ENCODE results near the gene OLFM3.

The OLFM3 gene

DNA sequence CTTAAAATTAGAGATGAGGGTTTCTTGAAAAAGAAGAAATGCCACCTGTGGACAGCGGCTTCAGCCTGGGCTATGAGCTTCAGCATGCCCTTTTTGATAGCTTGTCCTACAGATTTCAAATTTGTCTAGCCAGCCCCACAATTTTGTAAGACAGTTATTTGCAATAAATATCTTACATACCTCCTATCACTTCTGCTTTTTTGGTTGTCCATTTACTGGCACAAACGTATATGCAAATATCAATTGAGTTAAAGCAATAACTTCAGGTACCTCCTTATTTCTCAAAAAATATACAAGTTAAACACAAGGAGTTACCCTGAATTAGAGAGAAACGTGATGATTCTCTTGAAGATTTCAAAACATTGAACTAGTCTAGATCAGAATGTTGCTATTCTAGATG is 53.5 kb downstream of the OLFM3 start:
- DNase-seq (ENCODE audit: low spot score) = no peak

DNA sequence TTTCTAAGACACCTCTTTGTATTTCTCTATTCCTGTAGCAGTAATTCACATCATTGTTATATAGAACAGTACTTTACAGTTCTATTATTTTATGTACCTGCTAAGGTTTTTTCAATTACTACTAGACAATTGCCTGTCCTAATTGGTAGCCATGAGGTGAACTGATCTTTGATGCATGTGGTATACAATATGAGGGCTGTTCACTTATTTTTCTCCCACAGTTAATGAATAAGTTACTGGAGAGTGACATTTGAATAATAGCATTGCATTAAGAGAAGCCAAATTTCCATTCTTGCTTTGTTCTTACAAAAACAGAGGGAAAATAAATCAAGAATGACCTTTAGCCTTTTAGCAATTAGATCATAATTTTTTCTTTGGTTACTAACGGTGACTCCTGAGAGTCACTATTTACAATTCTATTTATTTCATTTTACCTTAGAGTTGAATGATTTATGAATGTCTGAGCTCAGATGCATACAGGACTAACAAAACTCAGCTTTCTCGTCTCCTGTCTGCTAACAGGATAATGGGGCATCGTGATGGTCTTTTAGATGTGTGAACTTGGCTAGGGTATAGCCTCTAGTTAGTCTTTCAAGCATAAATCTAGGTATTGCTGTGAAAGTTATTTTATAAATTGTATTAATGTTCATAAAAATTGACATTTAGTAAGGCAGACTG is 54.1 kb downstream of the OLFM3 start:
- no peak for DNase-seq (ENCODE audit: low spot score)

DNA sequence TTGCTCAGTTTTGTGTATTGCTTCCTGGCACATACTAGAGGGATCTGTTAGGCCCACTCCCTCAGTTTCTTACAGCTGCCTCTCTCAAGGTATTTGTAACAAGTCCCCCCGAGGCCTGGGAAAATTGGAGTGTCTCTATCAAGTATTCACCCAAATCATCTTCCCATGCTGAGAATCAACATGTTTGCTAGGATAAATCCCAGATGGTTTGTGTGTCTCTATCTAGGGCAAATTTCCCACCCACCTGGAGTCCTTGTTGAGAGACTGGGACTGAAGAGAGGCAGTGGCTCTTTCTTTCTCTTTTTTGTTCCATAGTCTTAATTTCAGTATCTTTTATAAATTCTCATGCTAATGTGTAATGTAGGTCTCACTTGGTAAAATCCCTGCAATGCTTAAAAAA is 58.0 kb downstream of the OLFM3 start:
- no peak for DNase-seq (ENCODE audit: low spot score)

DNA sequence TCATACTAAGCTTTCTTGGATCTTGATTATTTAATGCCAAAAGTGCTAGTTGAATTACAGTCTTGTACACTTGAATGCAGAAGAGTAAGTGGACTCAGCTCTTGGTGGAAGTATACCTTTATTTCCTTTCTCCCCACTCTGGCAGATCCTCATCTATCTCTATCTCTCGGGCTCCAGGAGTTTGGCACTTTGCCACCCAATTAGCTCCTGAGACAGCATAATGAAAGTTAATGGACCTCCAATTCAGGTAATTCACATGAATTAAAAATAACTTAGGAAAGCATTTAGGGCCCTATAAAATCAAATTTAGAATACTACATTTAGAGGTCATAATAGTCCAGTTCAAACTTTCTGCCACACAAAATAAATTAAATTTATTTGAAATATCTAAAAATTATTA is 67.4 kb downstream of the OLFM3 start:
- DNase-seq (ENCODE audit: low spot score) = no peak

DNA sequence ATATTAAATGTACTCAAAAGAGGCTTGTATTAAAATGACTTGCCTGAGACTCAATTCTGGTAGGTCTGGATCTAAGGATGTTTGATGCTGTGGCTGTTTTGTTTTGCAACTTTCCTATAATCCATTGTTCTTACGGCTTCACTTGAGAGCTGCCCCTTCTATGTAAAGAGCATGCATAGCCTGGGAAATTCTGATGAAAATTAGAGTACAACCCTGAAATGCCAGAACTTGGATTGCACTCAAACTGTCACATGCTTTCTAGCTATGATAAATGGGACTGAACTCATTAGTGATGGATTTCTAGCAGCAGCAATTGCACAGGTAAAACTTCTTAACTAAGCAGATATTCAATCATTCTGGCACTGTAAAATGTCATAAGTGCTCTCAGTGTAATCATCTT is 67.9 kb downstream of the OLFM3 start:
- no peak for DNase-seq (ENCODE audit: low spot score)

DNA sequence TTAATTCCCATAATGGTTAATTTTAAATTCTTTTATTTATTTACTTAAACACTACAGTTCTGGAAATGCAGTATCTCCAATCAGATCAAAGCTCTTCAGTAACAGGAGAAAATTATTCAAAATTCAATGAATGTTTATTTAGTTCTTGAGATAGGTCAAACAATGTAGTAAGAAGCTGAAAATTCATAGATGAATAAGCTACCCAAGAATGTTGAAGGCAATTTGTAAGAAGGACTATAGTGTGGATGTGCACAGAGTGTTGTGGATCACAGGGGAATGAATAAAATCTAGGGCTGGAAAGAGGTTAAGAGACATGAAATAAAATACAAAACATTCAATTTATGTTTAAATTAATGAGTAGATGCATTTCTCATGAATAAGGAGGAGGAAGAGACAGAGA is 72.0 kb downstream of the OLFM3 start:
- no peak for DNase-seq (ENCODE audit: low spot score)

DNA sequence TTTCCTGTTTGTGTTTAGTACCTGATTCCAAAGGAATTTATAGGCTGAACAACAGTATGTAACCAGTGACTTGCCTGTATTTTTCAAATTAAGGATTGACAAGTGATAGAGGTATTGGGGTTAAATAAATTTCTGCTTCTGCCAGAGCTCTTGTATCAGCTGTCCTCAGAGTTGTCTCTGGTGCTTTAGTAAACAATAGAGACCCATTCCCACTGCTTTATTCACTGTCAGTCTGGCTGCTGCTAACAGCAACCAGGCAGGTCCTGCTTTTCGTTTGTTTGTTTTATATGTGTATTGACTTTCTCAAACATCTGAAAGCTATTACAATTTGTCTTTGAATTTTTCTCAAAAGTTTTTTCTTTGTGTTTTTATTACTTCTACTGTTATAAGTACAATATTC is 76.1 kb downstream of the OLFM3 start:
- no peak for DNase-seq (ENCODE audit: low spot score)

DNA sequence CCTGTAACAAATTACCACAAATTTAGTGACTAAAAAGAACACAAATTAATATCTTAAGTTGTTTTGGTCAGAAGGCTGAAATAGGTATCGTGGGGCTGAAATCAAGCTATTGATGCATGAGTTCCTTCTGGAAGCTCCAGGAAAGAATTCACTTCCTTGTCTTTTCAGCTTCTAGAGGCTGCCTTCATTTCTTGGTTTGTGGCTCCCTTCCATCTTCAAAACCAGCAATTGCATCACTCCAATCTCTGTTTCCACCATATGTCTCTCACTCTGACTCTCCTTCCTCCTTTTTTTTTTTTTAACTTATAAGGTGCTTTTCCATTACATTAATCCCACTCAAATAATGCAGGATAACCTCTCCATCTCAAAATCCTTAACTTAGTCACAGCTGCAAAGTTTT is 78.4 kb downstream of the OLFM3 start:
- DNase-seq (ENCODE audit: low spot score) = no peak

DNA sequence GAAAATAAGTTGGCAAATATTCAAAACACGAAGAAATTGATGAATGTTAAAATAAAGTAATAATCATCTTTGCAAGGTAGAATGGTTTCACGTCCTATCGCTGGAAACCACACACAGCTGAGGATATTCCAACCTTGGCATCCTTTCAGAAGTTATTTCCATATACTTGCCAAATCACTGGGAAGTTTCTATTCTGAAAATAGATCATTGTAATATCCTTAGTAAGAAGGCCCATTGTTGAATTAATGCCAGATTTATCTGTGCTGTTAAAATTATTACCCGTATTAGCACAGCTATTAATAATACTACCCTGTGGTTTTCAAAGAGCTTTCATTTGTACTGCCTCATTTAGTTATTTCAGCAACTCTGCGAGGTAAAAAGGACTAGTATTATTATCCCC is 81.1 kb downstream of the OLFM3 start:
- no peak for DNase-seq (ENCODE audit: low spot score)

DNA sequence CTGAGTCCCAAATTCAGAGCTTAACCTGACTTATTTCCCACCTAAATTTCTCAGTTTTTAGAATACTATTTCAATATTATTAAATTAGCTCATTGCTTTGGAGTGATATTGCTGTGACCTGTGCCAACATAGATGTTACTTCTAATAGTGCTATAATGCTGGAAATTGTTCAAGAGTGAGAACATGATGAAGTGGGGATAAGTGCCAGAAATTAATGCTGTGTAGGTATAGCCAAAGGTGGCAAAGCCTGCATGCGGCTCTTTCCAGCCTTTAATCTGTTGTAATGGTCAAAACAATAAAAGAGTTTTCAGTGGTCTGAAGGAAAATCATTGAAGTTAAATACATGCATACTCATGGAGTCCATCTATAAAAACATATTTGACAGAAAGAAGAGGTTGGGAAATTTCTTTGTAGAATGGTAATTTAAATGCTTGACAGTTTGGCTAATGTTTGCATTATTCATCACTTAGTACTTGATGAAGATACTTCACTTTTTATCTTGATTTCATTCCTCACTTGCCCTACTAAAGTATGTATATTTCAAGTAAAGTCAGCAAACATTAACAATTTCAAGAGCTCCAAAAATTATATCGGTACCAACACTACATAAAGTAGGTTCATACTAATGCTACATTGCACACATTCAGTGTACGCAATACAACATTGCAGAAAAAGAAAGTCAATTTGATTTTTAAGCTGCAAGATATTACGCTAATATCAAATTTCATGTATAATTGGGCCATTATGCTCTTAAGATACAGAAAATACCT is 82.1 kb downstream of the OLFM3 start:
- DNase-seq (ENCODE audit: low spot score) = no peak

DNA sequence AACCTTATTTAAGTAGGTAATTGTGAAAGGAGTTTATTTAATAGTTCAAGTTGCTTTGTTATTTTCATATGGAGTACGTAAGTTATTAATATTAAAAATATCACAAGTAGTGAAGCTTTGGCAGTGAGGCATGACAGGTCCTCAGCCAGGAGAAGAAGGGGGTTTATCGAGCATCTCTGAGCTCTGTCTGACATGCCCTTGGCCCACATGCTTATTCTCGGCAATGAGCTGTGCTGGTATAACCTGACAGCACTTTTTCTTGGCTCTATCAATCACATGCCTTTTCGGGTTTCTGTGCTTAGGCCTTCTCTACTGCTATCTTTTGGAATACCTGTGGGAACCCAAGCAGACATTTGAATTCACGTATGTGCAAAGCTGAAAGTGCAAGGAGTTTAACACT is 84.8 kb downstream of the OLFM3 start:
- DNase-seq (ENCODE audit: low spot score) = no peak

DNA sequence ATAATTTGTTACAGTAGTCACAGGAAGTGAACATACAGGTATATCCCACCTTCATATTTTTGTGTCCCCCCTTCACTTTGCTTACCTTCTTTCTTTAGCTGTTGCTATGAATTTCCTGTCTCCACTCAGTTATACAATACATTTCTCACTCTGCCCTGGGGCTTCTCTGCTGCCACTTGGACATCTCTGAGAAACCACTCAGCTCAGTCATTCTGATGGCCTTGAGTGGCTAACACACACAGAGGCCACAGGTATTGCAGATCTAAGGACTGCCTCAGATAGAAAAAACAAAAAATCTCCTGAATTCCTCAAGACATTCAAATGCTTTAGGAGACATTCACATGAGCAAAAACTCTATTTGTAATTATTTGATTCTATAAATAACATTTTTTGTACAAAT is 87.7 kb downstream of the OLFM3 start:
- DNase-seq (ENCODE audit: low spot score) = no peak

DNA sequence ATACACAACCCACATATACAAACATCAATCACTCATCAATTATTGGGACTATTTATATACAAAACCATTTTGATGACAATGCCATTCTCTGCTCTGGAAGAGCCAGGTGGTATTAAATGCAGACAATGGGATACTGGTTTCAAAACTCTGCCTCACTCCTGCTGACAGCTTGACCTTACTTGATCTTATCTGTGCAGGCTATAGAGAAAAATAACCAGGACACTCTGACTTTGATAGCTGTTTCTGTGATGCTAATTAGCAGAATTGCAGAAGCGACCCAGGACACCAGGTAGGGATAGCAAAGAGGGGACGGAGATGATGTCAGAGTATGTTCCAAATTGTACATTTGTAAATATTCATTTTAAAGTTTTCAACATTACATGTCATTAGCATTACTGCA is 89.5 kb downstream of the OLFM3 start:
- DNase-seq (ENCODE audit: low spot score) = no peak

DNA sequence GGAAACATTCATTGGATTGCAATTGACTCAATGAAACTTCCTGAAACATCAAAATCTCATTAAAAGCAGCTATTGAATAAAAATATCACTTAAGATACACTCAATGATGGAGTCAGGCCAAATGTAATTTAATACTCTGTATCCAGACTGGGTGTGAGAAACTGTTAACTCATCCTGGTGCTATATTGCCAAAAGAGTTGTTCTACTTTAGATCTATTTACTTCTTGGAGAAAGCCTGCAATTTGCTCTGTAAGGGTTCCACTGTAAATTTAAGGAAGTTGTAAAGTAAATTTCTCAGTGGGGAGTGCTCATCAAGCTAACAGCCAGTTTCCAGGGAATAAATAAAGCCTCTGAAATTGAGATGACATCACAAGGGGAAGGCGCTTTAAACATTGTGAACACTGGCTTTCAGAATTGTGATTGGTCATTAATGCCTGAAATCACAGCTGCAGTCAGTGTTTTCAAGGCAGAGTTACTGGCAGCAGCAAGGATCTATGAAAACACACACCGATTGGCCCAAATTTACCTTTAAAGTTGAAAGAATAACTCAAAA is 91.4 kb downstream of the OLFM3 start:
- no peak for DNase-seq (ENCODE audit: low spot score)

DNA sequence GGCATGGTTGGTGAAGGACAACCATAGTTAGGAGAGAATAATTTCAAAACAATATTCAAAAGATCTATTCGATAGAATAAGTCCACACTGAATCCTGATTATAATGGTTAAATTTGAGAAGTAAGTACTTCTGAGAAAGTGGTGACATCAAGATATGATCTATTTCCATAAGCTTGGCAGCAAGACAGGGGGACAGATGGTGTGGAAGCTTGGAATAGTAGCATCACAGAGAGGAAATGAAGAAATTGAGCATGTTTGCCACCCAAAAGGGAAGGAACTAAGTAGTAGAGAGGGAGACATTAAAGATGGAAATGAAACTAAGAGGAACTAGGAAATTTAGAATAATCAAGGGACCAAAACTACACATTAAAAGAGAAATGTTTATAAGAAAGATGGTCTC is 94.5 kb downstream of the OLFM3 start:
- DNase-seq (ENCODE audit: low spot score) = no peak

DNA sequence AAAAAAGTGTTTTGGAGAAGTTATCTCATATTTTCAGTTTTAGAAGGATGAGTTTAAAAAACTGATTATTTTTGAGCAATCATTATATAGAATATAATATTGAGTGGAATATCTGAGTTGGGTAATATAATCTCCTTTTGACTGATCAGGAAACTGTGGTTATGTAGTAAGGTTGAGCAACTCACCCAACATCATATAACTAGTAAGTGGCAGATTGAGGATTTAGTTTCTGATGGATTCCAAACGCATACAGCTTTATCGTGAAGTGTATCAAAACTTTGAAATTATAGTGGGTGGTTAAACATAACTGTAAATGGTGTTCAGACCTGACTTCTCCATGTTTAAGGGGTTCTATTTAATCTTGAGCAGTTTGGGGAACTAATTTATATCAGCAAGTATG is 98.6 kb downstream of the OLFM3 start:
- DNase-seq (ENCODE audit: low spot score) = no peak

DNA sequence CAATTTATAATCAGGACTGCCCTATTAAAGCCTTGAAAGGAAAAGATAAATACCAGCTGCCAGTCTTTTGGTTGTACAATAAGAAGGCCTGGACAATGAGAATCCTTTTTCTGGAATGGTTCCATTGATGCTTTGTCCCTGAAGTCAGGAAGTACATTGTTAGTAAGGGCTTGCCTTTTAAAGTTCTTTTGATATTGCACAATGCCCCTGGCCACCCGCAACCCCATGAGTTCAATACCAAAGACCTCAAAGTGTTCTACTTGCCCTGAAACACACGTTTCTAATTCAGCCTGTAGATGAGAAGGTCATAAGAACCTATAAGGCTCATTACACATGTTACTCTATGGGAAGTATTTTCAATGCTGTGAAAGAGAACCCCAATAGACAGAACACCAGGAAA is 112.1 kb downstream of the OLFM3 start:
- DNase-seq (ENCODE audit: low spot score) = no peak

DNA sequence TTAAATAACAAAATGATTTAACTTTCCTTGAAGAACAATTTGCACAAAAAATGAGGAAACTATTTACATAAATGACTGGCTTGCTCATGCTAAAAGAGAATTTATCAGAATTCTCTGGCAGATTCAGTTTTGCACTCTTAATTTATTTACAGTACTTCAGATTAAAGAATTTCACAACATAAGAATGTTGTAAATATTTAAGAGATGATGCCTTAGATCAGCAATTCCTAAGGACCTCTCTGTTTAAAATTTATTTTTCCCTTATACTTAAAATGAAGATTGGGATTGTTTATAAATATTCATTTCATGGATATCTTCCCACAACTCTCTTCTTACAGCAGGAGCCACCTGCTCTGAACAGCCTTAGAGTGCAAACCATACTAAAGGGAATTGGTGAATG is 120.8 kb downstream of the OLFM3 start:
- no peak for DNase-seq (ENCODE audit: low spot score)

DNA sequence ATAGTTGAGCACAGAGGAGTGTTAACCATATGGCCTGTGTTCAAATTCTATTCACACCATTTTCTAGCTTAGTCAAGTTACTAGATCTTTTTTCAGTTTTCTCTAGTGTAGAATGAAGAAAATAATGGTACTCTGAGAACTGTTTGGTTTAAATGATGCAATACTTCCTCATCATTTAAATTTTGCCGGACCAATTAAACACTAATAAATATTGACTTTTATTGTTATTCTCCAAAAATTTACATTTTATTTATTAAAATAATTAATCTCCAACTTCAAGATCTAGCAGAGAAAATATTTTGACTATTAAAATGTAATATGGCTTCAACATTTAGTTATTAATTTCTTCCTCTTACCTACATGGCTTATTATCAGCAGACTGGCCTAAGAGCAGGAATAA is 123.1 kb downstream of the OLFM3 start:
- DNase-seq (ENCODE audit: low spot score) = no peak

DNA sequence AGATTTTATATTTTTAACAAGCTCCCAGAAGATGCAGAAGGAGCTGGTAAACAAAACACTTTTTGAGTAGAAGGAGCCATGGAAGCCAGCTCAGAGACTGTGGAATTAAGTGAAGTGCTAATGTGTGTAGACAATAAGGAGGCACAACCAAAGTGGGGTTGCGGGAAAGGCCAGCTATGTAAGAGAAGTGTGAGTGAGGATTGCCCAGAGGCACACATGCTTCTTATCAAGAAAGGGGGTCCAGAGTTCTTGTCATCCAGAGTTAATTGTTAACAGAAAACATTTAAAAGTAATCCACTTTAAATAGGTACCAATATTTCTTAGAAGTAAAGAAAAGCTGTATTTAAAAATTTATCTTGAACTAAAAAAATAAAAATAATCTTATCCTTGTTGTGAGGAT is 136.8 kb downstream of the OLFM3 start:
- DNase-seq (ENCODE audit: low spot score) = no peak

DNA sequence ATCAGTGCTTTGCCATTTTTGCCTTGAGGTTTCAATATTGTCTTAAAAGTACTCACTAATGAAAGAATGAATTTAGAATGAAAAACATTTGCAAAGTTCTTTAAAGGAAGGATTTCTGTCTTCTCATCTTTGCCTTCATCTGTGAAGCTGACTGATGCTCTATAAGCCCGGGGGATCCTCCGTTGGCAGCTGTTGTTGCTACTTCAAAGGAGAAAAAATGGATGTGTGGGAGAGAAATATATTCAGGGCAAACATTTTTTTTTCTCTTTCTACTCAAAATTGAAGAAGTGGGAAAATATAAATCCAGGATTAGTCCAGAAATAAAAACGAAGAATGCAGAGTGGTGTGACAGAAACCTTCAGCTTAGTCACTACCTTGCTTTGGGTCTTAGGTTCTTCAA is 142.5 kb downstream of the OLFM3 start:
- DNase-seq (ENCODE audit: low spot score) = no peak

DNA sequence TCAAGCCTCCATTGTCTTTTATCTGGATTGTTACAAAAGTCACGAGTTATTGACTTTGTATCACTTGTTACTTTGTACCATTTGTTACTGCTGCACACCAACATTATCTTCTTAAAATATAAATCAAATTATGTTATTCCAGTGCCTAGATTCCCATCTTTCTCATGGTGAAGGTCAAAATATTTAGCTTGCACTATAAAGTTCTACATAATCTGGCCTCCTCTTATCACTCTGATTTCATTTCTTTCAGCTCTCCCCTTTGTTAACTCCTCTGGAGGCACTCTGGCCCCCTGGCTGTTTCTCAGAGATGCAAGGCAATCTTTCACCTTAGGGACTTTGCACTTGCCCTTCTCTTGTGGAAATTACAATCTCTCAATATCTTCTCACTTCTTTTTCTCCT is 143.8 kb downstream of the OLFM3 start:
- no peak for DNase-seq (ENCODE audit: low spot score)

DNA sequence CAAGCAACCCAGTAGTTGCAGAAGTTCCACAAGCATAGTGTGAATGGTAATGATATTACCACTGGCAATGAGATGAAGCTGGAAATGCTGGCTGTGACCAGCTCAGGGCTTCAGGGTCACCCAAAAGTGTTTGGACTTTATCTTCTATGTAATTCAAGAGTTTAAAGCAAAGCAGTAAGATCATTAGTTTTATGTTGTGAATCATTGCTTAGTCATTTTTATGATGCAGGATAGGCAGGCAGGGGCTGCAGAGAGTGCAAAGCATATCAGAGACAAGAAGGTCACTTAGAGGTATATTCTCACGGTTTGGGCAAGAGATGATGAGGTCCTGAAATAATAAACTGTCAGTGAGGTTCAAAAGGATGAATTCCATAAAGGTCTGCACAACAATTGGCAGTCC is 147.4 kb downstream of the OLFM3 start:
- no peak for DNase-seq (ENCODE audit: low spot score)

DNA sequence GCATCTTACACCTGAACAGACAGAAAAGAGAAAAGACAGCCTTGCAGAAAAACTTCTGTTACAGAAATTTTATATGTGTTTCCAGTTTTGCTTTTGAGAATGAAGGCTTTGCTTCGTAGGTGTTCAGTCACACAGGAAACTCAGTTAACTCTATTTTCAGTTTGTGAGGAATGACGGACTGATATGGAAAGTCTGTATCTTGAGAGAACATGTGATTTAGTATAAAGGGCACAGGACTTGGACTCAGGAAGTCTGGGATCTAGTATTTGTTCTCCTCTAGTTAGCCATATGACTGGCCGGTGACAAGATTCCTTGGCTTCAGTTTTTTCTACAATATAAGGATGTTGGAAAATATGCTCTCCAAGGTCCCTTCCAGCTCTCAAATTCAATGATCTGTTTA is 149.1 kb downstream of the OLFM3 start:
- DNase-seq (ENCODE audit: low spot score) = no peak

Measured in CD4-positive, alpha-beta T cell treated with Interleukin-6 at 100 ng/mL for 8 hours (primary cell).